Stimulated activated CD4-positive, alpha-beta T cell treated with anti-CD3 and anti-CD28 coated beads, Interleukin-15, amount 100 ng/mL, for 1 hour (primary cell): Measurements from ENCODE around the gene GPR146.

ENCODE experiments used
- DNase-seq, 2 donors: peaks; one replicate each; pipeline ENCODE4 v3.0.0-alpha.2; 2020; ENCODE audit warnings: low read depth in 1 of 2, low spot score in 1 of 2

The GPR146 gene

GRCh38 chr7:1103789-1104515 lies 59.6 kb downstream of the GPR146 start:
- no peak for DNase-seq

- DNase-seq = no peak
These were observed 60.3 kb downstream of the GPR146 start for GRCh38 chr7:1104516-1105179.

DNA sequence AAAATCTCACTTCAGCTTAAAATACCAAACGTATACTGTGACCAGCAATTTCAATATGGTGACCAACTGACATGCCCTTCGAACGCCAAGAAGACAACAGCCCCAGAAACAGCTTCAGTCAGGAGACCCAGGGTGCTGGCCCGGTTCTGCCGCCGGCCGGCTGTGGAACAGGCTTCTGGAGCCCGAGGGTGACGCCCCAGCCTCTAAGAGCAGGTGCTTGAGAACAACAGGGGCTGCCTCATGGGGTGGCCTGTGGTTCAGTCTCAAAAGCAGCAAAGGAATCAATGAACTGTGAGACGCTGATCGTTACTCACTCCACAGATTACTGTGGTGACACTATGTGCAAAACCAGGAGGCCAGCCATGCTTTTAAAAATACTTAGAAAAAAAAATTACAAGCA lies 60.8 kb downstream of the GPR146 start:
- DNase-seq = no peak

DNA sequence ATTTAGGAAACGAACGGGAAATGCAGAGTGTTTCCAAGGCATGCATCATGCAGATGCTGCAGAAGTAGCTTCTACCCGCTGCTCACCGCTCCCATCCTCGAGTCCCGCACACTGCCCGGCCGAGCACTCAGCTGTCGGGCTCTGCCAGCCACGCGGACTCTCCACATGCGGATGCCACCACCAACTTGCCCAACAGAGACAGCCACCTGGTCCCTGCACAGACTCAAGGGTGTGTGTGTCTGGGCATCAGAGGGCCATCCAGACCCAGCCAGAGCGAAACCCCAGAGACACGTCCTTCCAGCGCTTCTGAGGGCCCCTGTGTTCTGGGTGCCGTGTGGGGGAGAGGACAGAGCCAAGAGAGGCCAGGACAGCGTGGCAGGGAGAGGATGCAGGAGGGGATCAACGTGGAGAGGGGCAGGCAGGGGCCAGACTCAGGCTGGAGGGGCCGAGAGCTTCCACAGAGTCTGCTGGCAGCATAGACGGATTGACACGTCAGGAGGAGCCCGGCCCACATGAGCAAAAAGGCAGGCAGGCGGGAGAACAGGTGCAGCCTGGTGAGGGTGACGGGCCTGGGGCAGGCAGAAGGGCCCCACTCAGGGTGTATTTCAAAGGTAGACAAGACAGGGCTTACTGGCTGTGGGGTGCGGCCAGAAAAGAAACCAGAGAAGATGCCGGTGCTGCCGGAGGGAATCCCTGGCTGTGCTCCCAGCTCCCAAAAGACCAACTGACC lies 61.9 kb downstream of the GPR146 start:
- no peak for DNase-seq

DNA sequence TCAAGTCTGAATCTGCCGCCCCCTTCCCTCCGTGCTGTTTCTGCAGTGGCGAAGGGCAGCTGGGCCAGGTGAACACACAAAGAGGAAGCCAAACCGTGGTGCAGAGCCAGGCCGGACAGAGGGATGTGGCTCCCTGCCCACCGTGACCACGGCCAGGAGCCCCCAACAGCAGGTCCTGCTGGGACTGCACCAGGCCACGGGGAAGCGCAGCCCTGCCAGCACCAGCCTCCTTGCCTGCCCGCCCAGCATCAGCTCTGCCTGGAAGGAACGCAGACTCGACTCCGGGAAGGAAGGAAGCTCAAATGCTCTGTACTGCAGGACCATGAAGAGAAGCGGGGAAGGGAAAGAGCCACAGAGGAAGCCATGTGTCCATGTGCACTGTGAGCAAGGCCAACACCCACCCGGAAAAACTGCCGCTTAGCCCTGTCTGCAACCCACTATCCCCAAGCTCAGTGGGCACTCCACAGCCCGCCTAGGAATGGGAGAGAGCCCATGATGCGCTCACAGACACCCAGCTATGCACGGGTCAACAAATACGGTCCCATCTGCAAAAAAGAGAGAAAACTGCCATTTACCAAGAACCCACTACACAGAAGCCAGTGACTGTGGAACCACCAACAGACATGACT lies 62.6 kb downstream of the GPR146 start:
- no peak for DNase-seq

- DNase-seq = no peak
These were observed 64.0 kb downstream of the GPR146 start for GRCh38 chr7:1108264-1108920.
